Measurements from ENCODE around the gene ZSCAN16.

GRCh38 chr6:28136585-28137504 lies 12.4 kb downstream of the ZSCAN16 start:
- TF ChIP-seq EZH2 (IDR thresholded peaks at IDR 0.05; ENCODE audit: borderline replicate concordance, low read length) (no peak), CTCF (IDR thresholded peaks at IDR 0.05; ENCODE audit: low read length) (no peak)
